ENCODE measurements around the gene TRAF4. TPM values are rescaled to one million over a fixed set of nuclear protein-coding genes. Genes with fewer than 3 reads are reported as not detected.
"Not testable (repeated sequence)": the region's sequence is repeated elsewhere in the genome, so short reads cannot be mapped to it uniquely, and the experiment has no call there.

Gene TRAF4
- total RNA-seq, 2 experiments from 2014 or later = 411 to 416 TPM

DNA sequence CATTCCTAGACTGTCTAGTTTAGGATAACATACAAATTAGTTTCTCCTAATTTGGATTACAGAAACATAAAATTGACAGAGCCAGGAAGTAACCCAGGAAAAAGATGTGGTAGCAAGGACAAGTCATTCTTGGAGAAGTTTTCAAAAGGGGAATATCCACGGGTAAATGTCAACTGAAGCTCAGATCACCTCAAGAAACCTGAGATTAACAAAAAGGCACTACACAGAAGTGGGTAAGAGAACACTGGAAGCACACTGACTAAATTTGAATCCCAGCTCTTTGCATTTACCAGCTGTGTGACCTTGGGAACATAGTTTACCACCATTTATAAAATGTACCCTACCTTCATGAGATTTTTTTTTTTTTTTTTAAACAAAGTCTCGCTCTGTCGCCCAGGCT lies 39.4 kb downstream of the TRAF4 start:
- Histone ChIP-seq H3K36me3 (ENCODE audit: insufficient read depth, low read length) (peaks cover 5% of the 10 kb centered on the region), H3K9me3 (ENCODE audit: control insufficient read depth in 1 of 2, insufficient read depth in 1 of 2, low read length in 2 of 2) (no peaks in the 10 kb centered on the region), H3K4me3 (ENCODE audit: low read length) (no peak overlapping the region), H3K27me3 (ENCODE audit: control insufficient read depth in 1 of 2, insufficient read depth in 2 of 2, low read length in 2 of 2) (no peaks in the 10 kb centered on the region), H3K4me1 (ENCODE audit: insufficient read depth, low read length) (no peaks in the 10 kb centered on the region), H3K27ac (ENCODE audit: low read depth in 1 of 2, low read length in 2 of 2) (no peak overlapping the region)
- CTCF ChIA-PET = interaction anchor here (0.9 to 1.8 kb wide), 3 partner anchors 20 to 56 kb away, joined by 3 to 5 read pairs (median 3); no protein-coding TSS in a partner anchor
- peaks cover 20% of the 10 kb centered on the region for H3K4me1 Mint-ChIP-seq (ENCODE audit: low read depth)
- POLR2A ChIA-PET = no interaction called here
- H3K27ac Mint-ChIP-seq = no peak overlapping the region
- DNase-seq (no peak), ATAC-seq (ENCODE audit: poor library complexity) (no peak)
- no peaks in the 10 kb centered on the region for H3K9me3 Mint-ChIP-seq
- H3K36me3 Mint-ChIP-seq (ENCODE audit: low read depth) = peaks cover 27% of the 10 kb centered on the region
- TF ChIP-seq, protein P1, sequence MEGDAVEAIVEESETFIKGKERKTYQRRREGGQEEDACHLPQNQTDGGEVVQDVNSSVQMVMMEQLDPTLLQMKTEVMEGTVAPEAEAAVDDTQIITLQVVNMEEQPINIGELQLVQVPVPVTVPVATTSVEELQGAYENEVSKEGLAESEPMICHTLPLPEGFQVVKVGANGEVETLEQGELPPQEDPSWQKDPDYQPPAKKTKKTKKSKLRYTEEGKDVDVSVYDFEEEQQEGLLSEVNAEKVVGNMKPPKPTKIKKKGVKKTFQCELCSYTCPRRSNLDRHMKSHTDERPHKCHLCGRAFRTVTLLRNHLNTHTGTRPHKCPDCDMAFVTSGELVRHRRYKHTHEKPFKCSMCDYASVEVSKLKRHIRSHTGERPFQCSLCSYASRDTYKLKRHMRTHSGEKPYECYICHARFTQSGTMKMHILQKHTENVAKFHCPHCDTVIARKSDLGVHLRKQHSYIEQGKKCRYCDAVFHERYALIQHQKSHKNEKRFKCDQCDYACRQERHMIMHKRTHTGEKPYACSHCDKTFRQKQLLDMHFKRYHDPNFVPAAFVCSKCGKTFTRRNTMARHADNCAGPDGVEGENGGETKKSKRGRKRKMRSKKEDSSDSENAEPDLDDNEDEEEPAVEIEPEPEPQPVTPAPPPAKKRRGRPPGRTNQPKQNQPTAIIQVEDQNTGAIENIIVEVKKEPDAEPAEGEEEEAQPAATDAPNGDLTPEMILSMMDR (IDR thresholded peaks at IDR 0.05) = no peak
- intact Hi-C loops (cut with DNase I, micrococcal nuclease) = no loop called here
- H3K27me3 Mint-ChIP-seq = no peaks in the 10 kb centered on the region
- H3K4me3 Mint-ChIP-seq = no peak overlapping the region

- H3K36me3 ChIP-seq (ENCODE audit: insufficient read depth, low read length) = peaks cover 2% of the 10 kb centered on the region
- ATAC-seq (ENCODE audit: poor library complexity) (no peak), DNase-seq (no peak)
- no peak overlapping the region for H3K4me3 ChIP-seq (ENCODE audit: low read length)
- Mint-ChIP-seq H3K4me3 (no peak overlapping the region), H3K27ac (no peak overlapping the region), H3K4me1 (ENCODE audit: low read depth) (peaks cover 27% of the 10 kb centered on the region), H3K36me3 (ENCODE audit: low read depth) (peaks cover 11% of the 10 kb centered on the region), H3K9me3 (no peaks in the 10 kb centered on the region), H3K27me3 (no peaks in the 10 kb centered on the region)
- no peaks in the 10 kb centered on the region for H3K9me3 ChIP-seq (ENCODE audit: control insufficient read depth in 1 of 2, insufficient read depth in 1 of 2, low read length in 2 of 2)
- no peaks in the 10 kb centered on the region for H3K27me3 ChIP-seq (ENCODE audit: control insufficient read depth in 1 of 2, insufficient read depth in 2 of 2, low read length in 2 of 2)
- intact Hi-C loops (cut with DNase I, micrococcal nuclease) = no loop called here
- no peak overlapping the region for H3K27ac ChIP-seq (ENCODE audit: low read depth in 1 of 2, low read length in 2 of 2)
- TF ChIP-seq, protein P1 (IDR thresholded peaks at IDR 0.05) = no peak
- ChIA-PET CTCF (interaction anchor here (1.3 kb wide), 1 partner anchor 12 kb away, joined by 4 read pairs; no protein-coding TSS in a partner anchor), POLR2A (no interaction called here)
- no peaks in the 10 kb centered on the region for H3K4me1 ChIP-seq (ENCODE audit: insufficient read depth, low read length)
Observed at GRCh38 chr17:28788100-28788499, 44.3 kb downstream of the TRAF4 start.

DNA sequence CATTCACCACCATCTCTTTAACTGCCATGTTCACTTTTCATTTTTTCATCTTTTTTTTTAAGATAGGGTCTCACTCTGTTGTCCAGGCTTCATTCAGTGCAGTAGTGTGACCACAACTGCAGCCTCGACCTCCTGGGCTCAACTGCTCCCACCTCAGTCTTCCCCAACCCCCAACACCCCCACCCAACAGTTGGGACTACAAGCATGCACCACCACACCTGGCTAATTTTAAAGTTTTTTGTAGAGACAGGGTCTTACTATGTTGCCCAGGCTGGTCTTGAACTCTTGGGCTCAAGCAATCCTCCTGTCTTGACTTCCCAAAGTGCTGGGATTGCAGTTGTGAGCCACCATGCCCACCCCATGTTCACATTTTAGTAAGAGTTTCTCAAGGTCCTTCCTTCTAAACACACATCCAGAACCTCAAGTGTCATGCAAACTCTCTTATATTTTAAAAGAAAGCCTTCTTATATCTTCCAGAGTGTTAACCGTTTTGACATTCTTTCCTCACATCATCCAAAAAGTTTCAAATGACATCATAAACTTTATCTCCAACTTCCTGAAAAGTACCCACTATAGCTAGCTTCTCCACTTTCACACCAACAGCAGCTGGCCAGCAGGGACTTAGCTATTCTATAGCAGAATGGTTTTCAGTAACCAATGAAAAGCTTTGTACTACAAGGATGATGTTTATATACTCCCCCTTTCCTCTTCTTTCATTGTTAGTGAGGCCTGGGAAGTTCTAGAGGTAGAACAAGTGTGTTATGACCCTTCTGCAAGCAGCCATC lies 49.3 kb downstream of the TRAF4 start:
- peaks cover 13% of the 10 kb centered on the region for H3K36me3 Mint-ChIP-seq (ENCODE audit: low read depth)
- no peaks in the 10 kb centered on the region for H3K9me3 ChIP-seq (ENCODE audit: control insufficient read depth in 1 of 2, insufficient read depth in 1 of 2, low read length in 2 of 2)
- H3K4me1 Mint-ChIP-seq (ENCODE audit: low read depth) = peaks cover 32% of the 10 kb centered on the region
- no peaks in the 10 kb centered on the region for H3K4me1 ChIP-seq (ENCODE audit: insufficient read depth, low read length)
- H3K27me3 ChIP-seq (ENCODE audit: control insufficient read depth in 1 of 2, insufficient read depth in 2 of 2, low read length in 2 of 2) = no peaks in the 10 kb centered on the region
- H3K27me3 Mint-ChIP-seq = no peaks in the 10 kb centered on the region
- ATAC-seq (ENCODE audit: poor library complexity) = no peak
- CTCF ChIA-PET = no interaction called here
- H3K27ac Mint-ChIP-seq = no peak overlapping the region
- intact Hi-C loops (cut with DNase I, micrococcal nuclease) = no loop called here
- no peak overlapping the region for H3K4me3 Mint-ChIP-seq
- H3K36me3 ChIP-seq (ENCODE audit: insufficient read depth, low read length) = no peaks in the 10 kb centered on the region
- POLR2A ChIA-PET = no interaction called here
- no peak for DNase-seq
- no peaks in the 10 kb centered on the region for H3K9me3 Mint-ChIP-seq
- no peak overlapping the region for H3K4me3 ChIP-seq (ENCODE audit: low read length)
- TF ChIP-seq, protein P1 (IDR thresholded peaks at IDR 0.05) = no peak
- H3K27ac ChIP-seq (ENCODE audit: low read depth in 1 of 2, low read length in 2 of 2) = no peak overlapping the region

- ATAC-seq (ENCODE audit: poor library complexity); H3K4me3 ChIP-seq (ENCODE audit: low read length); intact Hi-C loops (cut with DNase I, micrococcal nuclease); H3K27ac Mint-ChIP-seq; CTCF ChIA-PET; H3K9me3 Mint-ChIP-seq; H3K4me1 ChIP-seq (ENCODE audit: insufficient read depth, low read length); H3K27me3 ChIP-seq (ENCODE audit: control insufficient read depth in 1 of 2, insufficient read depth in 2 of 2, low read length in 2 of 2); H3K4me3 Mint-ChIP-seq; H3K27me3 Mint-ChIP-seq; H3K9me3 ChIP-seq (ENCODE audit: control insufficient read depth in 1 of 2, insufficient read depth in 1 of 2, low read length in 2 of 2); POLR2A ChIA-PET; H3K27ac ChIP-seq (ENCODE audit: low read depth in 1 of 2, low read length in 2 of 2); DNase-seq; H3K36me3 ChIP-seq (ENCODE audit: insufficient read depth, low read length): not testable (repeated sequence)
- Mint-ChIP-seq H3K4me1 (ENCODE audit: low read depth) (peaks cover 26% of the 10 kb centered on the region), H3K36me3 (ENCODE audit: low read depth) (peaks cover 13% of the 10 kb centered on the region)
Observed at GRCh38 chr17:28794846-28795441, 51.1 kb downstream of the TRAF4 start.

All from CD4-positive, alpha-beta T cell (primary cell).